Activated CD4-positive, alpha-beta memory T cell treated with anti-CD3 and anti-CD28 coated beads, Interleukin-2, amount 10 ng/mL, durations not matched to agents 7 days and 5 days (primary cell): ENCODE data around the gene COL2A1. TPM values are rescaled to one million over a fixed set of nuclear protein-coding genes. Genes with fewer than 3 reads are reported as not detected.

Experiments
- CTCF ChIA-PET: fragments of 350-600 bp; sonication (Branson Sonifier 250); formaldehyde crosslinking; loops from one replicate; lab custom pipeline; 2021; ENCODE audit warnings: antibody characterized with exemption, inconsistent platforms; lab: Charles Lee
- POLR2A ChIA-PET: fragments of 350-600 bp; sonication (Branson Sonifier 250); formaldehyde crosslinking; loops from one replicate; lab custom pipeline; 2021; ENCODE audit warnings: antibody characterized with exemption; lab: Charles Lee
- DNase-seq: peaks from one replicate; pipeline ENCODE4 v3.0.0-alpha.2; 2020
- H3K27ac Mint-ChIP-seq: one replicate; pipeline ENCODE4 v1.8.0; 2021; ENCODE audit warnings: mild to moderate bottlenecking, mixed read lengths
- H3K27me3 Mint-ChIP-seq: one replicate; pipeline ENCODE4 v1.8.0; 2021; ENCODE audit warnings: mixed read lengths
- H3K36me3 Mint-ChIP-seq: one replicate; pipeline ENCODE4 v1.8.0; 2021; ENCODE audit warnings: low read depth, mixed read lengths
- H3K4me1 Mint-ChIP-seq: one replicate; pipeline ENCODE4 v1.8.0; 2021; ENCODE audit warnings: mixed read lengths
- H3K4me3 Mint-ChIP-seq: one replicate; pipeline ENCODE4 v1.8.0; 2021; ENCODE audit warnings: mild to moderate bottlenecking, mixed read lengths
- H3K9me3 Mint-ChIP-seq: one replicate; pipeline ENCODE4 v1.8.0; 2021; ENCODE audit warnings: mixed read lengths
- total RNA-seq, 2 experiments: library from RNA; stranded (reverse); gene quantifications; one replicate each; pipeline ENCODE4 v1.2.3, GENCODE V29; 2021

The COL2A1 gene
- total RNA-seq, 2 experiments from 2014 or later = not detected

DNA sequence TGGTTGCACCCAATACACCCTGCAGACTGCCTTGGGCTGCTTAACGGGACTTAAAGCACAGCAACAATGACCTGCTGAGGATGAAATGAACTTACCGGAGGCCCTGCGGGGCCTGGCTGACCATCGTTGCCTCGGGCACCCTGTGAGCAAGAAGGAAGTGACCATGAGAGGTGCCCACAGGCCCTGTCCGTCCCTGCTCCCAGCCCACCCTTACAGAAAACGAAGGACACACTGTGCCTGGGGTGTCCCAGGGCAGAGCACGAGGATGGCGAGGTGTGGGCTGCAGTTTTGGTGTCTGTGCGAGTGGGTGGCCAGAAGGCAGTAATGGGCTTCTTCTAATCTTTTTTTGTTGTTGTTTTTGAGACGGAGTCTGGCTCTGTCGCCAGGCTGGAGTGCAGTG is 14.6 kb downstream of the COL2A1 start:
- Mint-ChIP-seq H3K27ac (peak overlapping the region; percentile 62), H3K36me3 (no peaks in the 10 kb centered on the region), H3K27me3 (peaks cover 65% of the 10 kb centered on the region), H3K4me1 (peaks cover 28% of the 10 kb centered on the region), H3K9me3 (no peaks in the 10 kb centered on the region), H3K4me3 (no peak overlapping the region)
- ChIA-PET CTCF (no interaction called here), POLR2A (interaction anchor here (1.0 to 2.6 kb wide), 7 partner anchors 10 to 106 kb away, joined by 3 to 10 read pairs (median 4); partner anchors contain the start of genes COL2A1 and TMEM106C)
- no peak for DNase-seq

DNA sequence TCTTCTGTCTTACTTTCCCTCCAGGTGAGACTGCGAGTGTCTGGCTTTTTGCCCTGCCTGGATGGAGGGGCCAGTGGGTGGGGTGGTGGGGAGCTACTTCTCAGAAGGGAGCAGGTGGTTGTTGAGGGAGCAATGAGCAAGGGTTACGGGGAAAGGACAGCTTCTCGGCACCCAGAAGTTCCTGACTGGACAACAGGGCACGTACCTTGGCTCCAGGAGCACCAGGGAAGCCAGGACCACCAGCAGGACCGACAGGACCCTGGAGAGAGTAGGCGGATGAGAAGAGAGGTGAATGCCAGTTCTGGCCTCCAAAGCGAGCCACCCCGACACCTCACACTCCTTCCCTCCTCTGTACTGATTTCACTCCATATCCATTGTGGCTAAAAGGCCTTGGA is 15.3 kb downstream of the COL2A1 start:
- Mint-ChIP-seq H3K9me3 (no peaks in the 10 kb centered on the region), H3K4me3 (no peak overlapping the region), H3K27me3 (peaks cover 62% of the 10 kb centered on the region), H3K4me1 (peaks cover 28% of the 10 kb centered on the region), H3K27ac (no peak overlapping the region), H3K36me3 (no peaks in the 10 kb centered on the region)
- CTCF ChIA-PET = interaction anchor here (1.8 kb wide), 1 partner anchor 25 kb away, joined by 7 read pairs; the partner anchor contains the start of gene TMEM106C
- POLR2A ChIA-PET = no interaction called here
- no peak for DNase-seq

DNA sequence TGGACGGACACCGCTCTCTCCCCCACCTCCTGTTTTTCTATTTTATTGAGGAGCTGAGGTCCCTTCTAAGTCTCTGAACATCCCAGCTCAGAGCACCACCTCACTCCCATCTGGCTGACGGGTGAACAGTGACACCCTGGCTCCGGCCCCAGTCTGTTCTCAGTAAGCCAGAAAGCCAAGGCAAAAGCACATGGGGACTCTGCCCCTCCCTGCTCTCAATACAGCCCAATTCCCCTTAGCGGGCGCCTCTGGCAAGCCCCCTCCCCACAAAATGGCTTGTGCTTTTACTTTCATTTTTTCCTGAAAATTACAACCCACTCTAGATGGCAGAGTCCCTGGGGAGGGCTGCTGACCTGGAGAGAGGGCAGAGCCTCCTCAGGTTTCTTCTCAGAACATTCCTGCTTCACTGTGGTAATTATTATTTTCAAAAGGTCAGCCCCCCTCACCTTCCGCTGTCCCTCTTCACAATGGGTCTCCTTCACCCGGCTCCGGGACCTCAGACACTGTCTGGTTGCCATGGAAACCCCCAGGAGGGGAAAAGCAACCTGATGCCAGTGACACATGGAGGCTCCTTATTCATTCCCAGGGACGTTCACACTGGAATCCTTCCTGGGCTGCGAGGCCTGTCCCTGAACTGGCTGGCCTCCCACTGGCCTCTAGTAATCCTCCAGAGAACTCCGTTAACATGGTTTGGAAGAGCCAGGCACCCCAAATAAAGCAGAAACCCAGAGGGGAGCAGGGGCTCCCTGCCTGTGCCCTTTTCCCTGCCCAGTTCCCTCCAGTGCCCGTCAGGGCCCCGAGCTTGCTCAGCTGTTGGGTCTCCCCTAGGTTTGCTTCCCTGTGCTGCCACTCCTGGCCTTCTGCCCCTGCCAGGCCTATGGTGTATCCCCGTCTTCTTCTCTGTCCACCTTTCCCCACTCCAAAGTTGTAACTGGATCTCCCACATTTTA is 15.9 kb downstream of the COL2A1 start:
- CTCF ChIA-PET = interaction anchor here (1.8 kb wide), 1 partner anchor 25 kb away, joined by 7 read pairs; the partner anchor contains the start of gene TMEM106C
- H3K4me1 Mint-ChIP-seq = peaks cover 28% of the 10 kb centered on the region
- no peaks in the 10 kb centered on the region for H3K9me3 Mint-ChIP-seq
- POLR2A ChIA-PET = no interaction called here
- H3K27me3 Mint-ChIP-seq = peaks cover 57% of the 10 kb centered on the region
- no peak for DNase-seq
- no peaks in the 10 kb centered on the region for H3K36me3 Mint-ChIP-seq
- no peak overlapping the region for H3K4me3 Mint-ChIP-seq
- H3K27ac Mint-ChIP-seq = no peak overlapping the region

DNA sequence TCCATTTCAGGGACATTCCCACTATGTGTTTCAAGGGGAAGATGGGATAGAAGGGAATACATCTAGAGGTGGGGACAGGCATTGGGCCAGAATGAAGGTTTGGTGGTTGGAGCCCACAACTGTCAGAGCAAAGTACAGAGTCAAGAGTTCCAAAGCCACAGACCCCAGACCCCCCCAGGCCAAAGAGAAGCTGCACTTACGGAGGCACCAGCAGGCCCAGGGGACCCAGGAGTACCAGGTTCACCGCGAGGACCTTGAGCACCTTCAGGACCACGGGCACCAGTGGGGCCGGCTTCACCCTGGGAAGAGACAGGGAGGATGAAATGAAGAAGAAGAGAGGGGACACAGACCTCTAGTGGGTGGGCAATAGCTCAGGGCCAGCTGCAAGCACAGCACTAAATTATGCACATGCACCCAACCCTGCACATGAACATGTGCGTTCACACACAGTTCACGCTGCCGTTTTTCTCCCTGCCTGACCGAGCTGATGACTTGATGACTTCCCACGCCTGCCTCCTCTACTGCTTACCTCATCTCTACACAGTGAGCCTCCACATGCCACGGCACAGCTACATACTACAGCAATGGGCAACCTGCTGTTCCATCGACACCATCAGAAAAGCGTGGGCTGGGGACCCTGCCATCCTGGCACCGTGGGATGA is 16.7 kb downstream of the COL2A1 start:
- no peak overlapping the region for H3K27ac Mint-ChIP-seq
- H3K4me3 Mint-ChIP-seq = no peak overlapping the region
- ChIA-PET POLR2A (no interaction called here), CTCF (interaction anchor here (1.8 kb wide), 1 partner anchor 24 kb away, joined by 7 read pairs; the partner anchor contains the start of gene TMEM106C)
- no peaks in the 10 kb centered on the region for H3K9me3 Mint-ChIP-seq
- H3K36me3 Mint-ChIP-seq = no peaks in the 10 kb centered on the region
- H3K4me1 Mint-ChIP-seq = peaks cover 28% of the 10 kb centered on the region
- H3K27me3 Mint-ChIP-seq = peaks cover 49% of the 10 kb centered on the region
- DNase-seq = no peak

DNA sequence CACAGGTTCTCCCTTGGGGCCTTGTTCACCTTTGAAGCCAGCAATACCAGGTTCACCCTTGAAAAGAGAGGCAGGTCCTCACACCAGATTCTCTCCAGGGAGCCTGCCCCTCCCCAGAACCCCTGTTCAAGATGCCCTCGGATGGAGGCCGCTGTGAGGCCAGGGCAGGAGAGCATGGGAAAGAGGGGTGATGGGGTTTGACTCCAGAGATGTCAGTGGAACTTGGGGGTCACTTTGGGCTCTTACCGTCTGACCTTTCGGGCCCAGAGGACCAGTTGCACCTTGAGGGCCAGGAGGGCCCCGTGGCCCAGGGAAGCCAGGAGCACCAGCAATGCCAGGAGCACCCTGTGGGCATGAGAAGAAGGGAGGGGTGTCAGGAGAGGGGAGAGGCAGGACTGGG is 17.4 kb downstream of the COL2A1 start:
- H3K9me3 Mint-ChIP-seq = no peaks in the 10 kb centered on the region
- POLR2A ChIA-PET = no interaction called here
- no peak overlapping the region for H3K27ac Mint-ChIP-seq
- no peak overlapping the region for H3K4me3 Mint-ChIP-seq
- H3K4me1 Mint-ChIP-seq = peaks cover 28% of the 10 kb centered on the region
- DNase-seq = no peak
- no peaks in the 10 kb centered on the region for H3K36me3 Mint-ChIP-seq
- peaks cover 42% of the 10 kb centered on the region for H3K27me3 Mint-ChIP-seq
- CTCF ChIA-PET = no interaction called here

DNA sequence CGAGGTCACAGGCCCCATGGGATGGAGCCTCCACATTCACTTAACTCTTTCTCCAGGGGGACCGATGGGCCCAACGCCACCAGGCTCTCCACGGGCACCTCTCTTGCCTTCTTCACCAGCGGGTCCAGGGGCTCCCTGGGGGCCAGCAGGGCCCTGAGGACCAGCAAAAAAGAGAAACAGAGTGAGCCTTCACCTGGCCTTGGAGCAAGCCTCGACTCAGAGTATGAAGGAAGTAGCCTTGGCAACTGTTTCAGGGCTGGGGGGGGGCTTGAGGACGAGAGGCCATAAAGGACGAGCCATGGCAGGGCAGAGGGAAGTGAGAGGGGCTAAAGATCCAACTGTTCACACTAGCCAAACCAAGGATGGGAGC is 18.0 kb downstream of the COL2A1 start:
- Mint-ChIP-seq H3K4me3 (no peak overlapping the region), H3K36me3 (no peaks in the 10 kb centered on the region), H3K27me3 (peaks cover 37% of the 10 kb centered on the region), H3K9me3 (no peaks in the 10 kb centered on the region), H3K27ac (no peak overlapping the region), H3K4me1 (peaks cover 27% of the 10 kb centered on the region)
- DNase-seq = no peak
- ChIA-PET POLR2A (no interaction called here), CTCF (no interaction called here)

DNA sequence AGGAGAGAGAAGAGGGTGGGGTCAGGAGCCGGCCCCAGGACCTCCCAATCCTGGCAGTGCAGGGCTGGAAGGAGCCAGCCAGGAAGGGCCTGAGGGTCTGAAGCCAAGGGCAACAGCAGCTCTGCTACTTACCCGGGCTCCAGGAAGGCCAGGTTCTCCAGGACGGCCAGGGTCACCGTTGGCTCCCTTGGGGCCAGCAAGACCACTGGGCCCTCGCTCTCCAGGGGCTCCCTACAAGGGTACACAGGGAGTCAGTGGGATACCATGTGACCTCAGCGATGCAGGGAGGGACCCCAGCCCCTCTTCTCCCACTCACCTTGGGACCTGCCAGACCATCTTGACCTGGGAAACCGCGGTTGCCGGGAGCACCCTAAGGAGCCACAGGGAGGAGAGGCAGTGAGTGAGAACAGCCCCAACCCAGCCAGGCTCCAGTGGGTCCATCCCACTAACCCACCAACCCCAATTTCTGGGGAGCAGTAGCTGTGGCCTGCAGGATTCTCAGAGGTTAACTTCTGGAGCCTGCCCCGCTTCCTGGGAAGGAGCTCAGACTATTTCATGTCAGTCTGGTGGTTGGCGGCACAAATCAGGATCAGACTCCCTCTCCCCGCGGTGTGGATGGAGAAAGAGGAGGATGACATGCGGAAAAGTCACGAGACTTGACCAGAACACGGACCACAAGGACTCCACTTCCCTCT is 18.5 kb downstream of the COL2A1 start:
- H3K4me1 Mint-ChIP-seq = peaks cover 22% of the 10 kb centered on the region
- no peaks in the 10 kb centered on the region for H3K36me3 Mint-ChIP-seq
- no peaks in the 10 kb centered on the region for H3K9me3 Mint-ChIP-seq
- no peak for DNase-seq
- ChIA-PET CTCF (no interaction called here), POLR2A (no interaction called here)
- H3K4me3 Mint-ChIP-seq = no peak overlapping the region
- H3K27ac Mint-ChIP-seq = no peak overlapping the region
- H3K27me3 Mint-ChIP-seq = peaks cover 31% of the 10 kb centered on the region

DNA sequence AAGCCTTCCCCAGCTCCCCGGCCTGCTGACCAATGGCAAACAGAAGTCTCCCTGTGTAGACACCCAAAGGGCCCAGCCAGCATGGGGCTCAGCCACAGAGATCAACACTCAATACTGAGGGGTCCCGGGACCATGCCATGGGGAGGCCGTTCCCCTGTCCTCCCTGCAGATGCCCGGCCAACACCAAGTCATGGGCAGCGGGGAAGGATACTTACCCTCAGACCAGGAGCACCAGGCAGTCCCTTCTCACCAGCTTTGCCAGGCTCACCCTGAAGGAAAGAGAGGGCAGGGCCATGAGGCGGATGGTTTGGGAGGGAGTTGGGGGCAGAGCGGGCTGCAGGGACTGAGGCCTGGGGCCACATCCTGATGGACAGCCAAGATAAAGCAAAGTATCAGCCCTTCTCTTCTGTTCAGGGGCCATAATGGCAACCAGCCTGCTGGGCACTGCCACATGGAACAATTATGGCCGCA is 19.9 kb downstream of the COL2A1 start:
- POLR2A ChIA-PET = interaction anchor here (0.8 kb wide), 1 partner anchor 129 kb away, joined by 3 read pairs; no protein-coding TSS in a partner anchor
- Mint-ChIP-seq H3K27me3 (peaks cover 29% of the 10 kb centered on the region), H3K27ac (no peak overlapping the region), H3K4me1 (peaks cover 8% of the 10 kb centered on the region), H3K9me3 (no peaks in the 10 kb centered on the region), H3K4me3 (no peak overlapping the region), H3K36me3 (no peaks in the 10 kb centered on the region)
- no peak for DNase-seq
- CTCF ChIA-PET = interaction anchor here (0.6 kb wide), 1 partner anchor 187 kb away, joined by 3 read pairs; no protein-coding TSS in a partner anchor

DNA sequence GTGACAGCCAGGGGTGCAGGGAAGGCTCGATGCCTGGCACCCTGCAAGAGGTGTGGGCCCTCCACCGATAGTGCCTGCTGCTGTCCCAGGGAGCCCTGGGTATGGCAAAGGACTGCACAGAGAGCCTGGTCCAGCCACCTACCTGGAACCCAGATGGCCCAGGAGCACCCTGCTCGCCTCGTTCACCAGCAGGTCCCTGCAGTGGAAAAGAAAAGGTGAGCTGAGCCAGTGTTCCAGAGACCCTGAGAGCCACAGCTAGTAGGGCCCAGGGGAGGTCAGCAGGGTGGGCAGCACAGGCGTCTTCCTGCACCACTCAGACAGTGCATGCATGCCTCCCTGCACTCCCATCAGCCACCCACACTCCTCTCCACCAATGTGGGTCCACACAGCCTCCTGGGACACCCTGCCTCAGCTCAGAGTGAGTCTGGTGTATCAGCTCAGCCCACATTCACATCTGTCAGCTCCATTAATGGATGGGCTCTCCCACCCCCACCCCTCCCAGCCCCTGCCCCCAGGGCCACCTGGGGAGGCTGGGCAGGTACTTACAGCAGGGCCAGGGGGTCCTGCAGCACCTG is 20.6 kb downstream of the COL2A1 start:
- DNase-seq = no peak
- H3K4me1 Mint-ChIP-seq = peaks cover 1% of the 10 kb centered on the region
- no peak overlapping the region for H3K27ac Mint-ChIP-seq
- no peaks in the 10 kb centered on the region for H3K36me3 Mint-ChIP-seq
- ChIA-PET POLR2A (no interaction called here), CTCF (interaction anchor here (0.6 kb wide), 1 partner anchor 188 kb away, joined by 3 read pairs; no protein-coding TSS in a partner anchor)
- H3K4me3 Mint-ChIP-seq = no peak overlapping the region
- peaks cover 27% of the 10 kb centered on the region for H3K27me3 Mint-ChIP-seq
- no peaks in the 10 kb centered on the region for H3K9me3 Mint-ChIP-seq

DNA sequence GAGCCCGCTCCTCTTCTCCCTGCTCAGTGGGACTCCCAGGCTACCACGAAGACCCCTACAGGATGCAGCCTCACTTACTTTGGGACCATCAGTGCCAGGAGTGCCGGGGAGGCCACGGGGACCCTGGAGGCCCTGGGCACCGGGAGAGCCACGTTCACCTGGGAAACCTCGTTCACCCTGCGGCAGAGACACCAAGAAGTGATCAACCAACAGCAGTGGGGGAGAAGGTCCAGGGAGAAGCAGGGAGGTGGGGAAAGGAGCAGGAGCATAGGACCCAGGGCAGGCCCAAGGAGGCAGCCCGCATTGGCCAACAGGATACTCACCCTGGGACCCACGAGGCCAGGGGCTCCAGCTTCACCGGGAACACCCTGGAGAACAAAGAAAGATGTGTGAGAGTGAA is 21.5 kb downstream of the COL2A1 start:
- ChIA-PET CTCF (interaction anchor here (1.0 kb wide), 1 partner anchor 12 kb away, joined by 3 read pairs; no protein-coding TSS in a partner anchor), POLR2A (no interaction called here)
- Mint-ChIP-seq H3K36me3 (no peaks in the 10 kb centered on the region), H3K27me3 (peaks cover 22% of the 10 kb centered on the region), H3K4me1 (peaks cover under 1% of the 10 kb centered on the region), H3K9me3 (no peaks in the 10 kb centered on the region), H3K4me3 (no peak overlapping the region), H3K27ac (no peak overlapping the region)
- no peak for DNase-seq

DNA sequence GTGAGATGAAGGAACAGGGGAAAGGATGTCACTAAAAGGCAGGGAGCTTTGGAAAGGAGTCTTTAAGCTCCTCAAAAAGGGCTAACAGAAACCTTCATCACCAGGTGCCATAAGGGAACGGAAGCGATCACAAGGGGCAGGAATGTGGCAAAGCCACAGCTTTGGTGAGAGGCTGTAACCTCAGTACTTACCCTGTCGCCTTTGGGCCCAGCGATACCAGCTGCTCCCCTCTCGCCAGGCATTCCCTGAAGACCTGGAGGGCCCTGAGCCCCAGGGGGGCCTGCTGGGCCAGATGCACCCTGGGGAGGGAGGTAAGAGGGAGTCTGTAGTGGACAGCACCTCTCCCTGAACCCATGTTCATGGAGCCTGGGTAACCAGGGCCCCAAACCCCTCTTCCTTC is 22.0 kb downstream of the COL2A1 start:
- H3K27ac Mint-ChIP-seq = no peak overlapping the region
- H3K36me3 Mint-ChIP-seq = no peaks in the 10 kb centered on the region
- H3K4me3 Mint-ChIP-seq = no peak overlapping the region
- DNase-seq = no peak
- H3K27me3 Mint-ChIP-seq = peaks cover 19% of the 10 kb centered on the region
- POLR2A ChIA-PET = no interaction called here
- H3K4me1 Mint-ChIP-seq = no peaks in the 10 kb centered on the region
- no peaks in the 10 kb centered on the region for H3K9me3 Mint-ChIP-seq
- CTCF ChIA-PET = interaction anchor here (1.0 kb wide), 1 partner anchor 11 kb away, joined by 3 read pairs; no protein-coding TSS in a partner anchor

DNA sequence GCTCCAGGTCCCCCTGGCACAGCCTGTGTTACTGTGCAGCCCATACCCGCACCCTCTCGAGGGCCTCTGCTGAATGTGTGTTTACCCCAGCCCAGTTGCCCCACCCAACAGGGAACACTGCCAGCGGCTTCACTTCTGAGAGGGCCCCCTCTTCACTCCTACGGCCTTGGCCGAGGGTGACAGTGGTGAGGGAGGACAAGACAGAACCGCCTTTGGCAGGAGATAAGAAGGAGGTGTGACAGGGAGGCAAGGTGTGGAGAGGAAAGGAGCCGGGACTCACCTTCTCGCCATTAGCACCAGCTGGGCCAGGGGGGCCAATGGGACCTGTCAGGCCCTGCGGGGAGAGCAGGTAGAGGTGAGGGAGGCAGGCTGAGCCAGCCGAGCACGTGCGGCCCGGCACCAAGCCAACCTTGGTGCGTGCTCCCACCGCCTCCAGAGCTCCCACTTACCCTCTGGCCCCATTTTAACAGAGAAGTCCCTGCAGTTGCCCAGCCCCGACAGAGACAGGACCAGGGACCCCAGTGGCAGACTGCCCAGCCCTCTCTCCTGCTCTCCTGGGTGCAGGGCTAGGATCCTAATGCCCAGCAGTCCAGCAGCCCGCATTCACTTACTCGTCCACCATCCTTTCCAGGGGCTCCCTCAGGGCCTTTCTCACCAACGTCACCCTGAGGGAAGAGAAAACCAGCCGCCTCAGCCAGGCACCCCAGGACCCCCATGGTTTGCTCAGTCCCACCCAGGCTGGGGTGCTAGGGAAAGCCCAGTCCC is 22.6 kb downstream of the COL2A1 start:
- CTCF ChIA-PET = interaction anchor here (1.0 kb wide), 1 partner anchor 11 kb away, joined by 3 read pairs; no protein-coding TSS in a partner anchor
- POLR2A ChIA-PET = no interaction called here
- H3K27me3 Mint-ChIP-seq = peaks cover 15% of the 10 kb centered on the region
- no peak for DNase-seq
- no peaks in the 10 kb centered on the region for H3K36me3 Mint-ChIP-seq
- no peaks in the 10 kb centered on the region for H3K9me3 Mint-ChIP-seq
- H3K4me3 Mint-ChIP-seq = no peak overlapping the region
- no peaks in the 10 kb centered on the region for H3K4me1 Mint-ChIP-seq
- no peak overlapping the region for H3K27ac Mint-ChIP-seq
